ENCODE measurements around the gene C11orf52.

DNA sequence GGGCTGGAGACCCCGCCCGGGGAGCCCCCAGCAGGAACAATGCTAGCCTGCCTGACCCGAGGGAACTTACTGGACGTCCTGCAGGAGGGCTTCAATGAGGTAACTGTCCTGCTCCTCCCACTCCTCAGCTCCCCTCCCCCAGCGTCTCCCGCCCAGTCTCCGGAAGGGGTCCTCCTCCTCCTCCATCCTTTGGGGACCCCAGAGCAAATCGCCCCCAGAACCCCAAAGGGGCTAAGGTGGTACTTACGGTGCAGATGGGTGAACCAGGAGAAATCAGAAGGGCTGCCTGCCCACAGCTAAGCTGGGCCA, 18.7 kb downstream of the C11orf52 start:
- TF ChIP-seq, protein P1, sequence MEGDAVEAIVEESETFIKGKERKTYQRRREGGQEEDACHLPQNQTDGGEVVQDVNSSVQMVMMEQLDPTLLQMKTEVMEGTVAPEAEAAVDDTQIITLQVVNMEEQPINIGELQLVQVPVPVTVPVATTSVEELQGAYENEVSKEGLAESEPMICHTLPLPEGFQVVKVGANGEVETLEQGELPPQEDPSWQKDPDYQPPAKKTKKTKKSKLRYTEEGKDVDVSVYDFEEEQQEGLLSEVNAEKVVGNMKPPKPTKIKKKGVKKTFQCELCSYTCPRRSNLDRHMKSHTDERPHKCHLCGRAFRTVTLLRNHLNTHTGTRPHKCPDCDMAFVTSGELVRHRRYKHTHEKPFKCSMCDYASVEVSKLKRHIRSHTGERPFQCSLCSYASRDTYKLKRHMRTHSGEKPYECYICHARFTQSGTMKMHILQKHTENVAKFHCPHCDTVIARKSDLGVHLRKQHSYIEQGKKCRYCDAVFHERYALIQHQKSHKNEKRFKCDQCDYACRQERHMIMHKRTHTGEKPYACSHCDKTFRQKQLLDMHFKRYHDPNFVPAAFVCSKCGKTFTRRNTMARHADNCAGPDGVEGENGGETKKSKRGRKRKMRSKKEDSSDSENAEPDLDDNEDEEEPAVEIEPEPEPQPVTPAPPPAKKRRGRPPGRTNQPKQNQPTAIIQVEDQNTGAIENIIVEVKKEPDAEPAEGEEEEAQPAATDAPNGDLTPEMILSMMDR (IDR thresholded peaks at IDR 0.05 in 8 of 11, conservative IDR thresholded peaks at IDR 0.05 in 3 of 11): no peak
- no peak for TF ChIP-seq POLR2A (IDR thresholded peaks at IDR 0.05)

Measured in spleen (tissue), 7 donors.